ENCODE measurements around the gene CCDC146.

The CCDC146 gene

DNA sequence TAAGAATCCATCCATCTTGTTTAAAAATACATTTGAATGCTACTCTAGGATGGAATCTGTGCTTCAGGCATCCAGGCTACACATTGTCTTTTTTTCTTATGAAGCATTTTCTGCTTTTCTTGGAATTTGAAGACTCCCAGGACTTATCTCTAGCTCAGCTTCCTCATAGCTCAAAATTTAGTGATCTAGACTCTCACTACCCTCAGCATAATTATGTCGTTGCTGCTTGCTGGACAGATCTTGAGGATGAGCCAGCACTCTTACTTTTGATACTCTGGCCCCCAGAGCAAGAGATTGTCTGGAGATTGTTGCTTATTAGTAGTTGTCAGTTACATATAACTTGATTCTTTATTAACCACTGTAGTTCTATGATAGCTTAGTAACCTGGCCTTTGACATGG, 160.5 kb downstream of the CCDC146 start:
- FAIRE-seq: no peak
- no peak for DNase-seq (ENCODE audit: insufficient read length, low spot score)

- DNase-seq (ENCODE audit: insufficient read length, low spot score): no peak
Observed at GRCh38 chr7:77284005-77284404, 161.6 kb downstream of the CCDC146 start.

DNA sequence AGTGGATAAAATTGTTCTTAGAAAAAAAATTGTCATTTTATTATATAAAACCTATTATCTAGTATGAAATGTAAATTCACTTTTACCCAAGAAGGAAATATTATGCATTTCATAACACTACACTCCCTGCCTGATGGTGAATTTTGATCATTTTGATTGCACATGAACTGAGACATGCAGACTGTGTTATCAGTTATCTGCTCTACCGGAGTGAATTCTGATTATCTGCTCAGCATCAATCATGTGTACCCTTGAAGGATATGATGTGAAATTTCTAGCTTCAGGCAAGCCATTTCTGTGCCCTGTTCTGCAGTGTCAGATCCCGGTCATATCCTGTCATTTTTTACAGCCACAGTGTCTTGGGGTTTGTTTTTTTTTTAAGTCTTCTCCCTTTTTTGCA, 162.2 kb downstream of the CCDC146 start:
- DNase-seq (ENCODE audit: insufficient read length, low spot score): no peak
- FAIRE-seq: no peak

More at GRCh38 chr7:77284005-77284404, 161.6 kb downstream of the CCDC146 start:
- no peak for FAIRE-seq

- DNase-seq (ENCODE audit: insufficient read length, low spot score): no peak
- FAIRE-seq: no peak
Observed at GRCh38 chr7:77288676-77289320, 166.4 kb downstream of the CCDC146 start.

DNA sequence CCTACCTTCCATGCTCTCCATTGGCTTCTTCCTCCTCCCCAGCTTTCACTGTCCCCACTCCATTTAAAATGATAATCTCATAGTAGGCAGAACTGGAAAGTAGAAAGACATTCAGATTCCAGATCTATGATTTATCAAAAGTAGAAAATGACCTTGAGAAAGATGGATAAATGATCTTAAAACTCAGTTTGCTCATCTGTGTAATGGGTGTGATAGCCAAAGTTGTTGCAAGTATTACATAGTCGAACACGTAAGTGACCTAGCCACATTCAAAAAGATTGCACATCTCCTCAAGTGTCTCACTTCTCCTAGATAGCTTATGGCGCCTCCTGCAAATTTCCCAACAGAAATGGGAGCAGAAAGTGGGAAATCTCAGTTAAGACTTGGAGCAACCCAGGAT, 167.0 kb downstream of the CCDC146 start:
- DNase-seq (ENCODE audit: insufficient read length, low spot score) (no peak), FAIRE-seq (no peak)

GRCh38 chr7:77290425-77290824, 168.0 kb downstream of the CCDC146 start:
- DNase-seq (ENCODE audit: insufficient read length, low spot score) (no peak), FAIRE-seq (no peak)

DNA sequence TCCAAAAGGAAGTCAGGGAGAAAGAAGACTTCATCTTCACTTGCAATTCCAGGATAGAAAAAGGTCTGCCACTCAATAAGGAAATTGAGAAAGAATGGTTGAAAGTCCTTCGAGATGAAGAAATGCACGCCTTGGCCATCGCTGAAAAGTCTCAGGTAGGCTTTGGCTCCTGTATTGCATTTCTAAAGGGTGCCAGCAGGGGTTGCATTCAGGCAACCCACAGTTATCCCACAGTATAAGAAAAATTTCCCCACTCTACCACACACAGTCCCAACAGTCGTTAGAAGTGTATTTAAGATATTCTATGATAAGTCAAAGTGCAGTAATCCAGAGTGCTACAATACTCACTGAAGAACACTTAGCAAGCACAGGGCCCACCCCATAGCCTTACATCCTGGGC, 170.6 kb downstream of the CCDC146 start:
- no peak for FAIRE-seq
- DNase-seq (ENCODE audit: insufficient read length, low spot score): no peak

GRCh38 chr7:77295549-77295948, 173.1 kb downstream of the CCDC146 start:
- no peak for DNase-seq (ENCODE audit: insufficient read length, low spot score)
- FAIRE-seq: no peak

DNA sequence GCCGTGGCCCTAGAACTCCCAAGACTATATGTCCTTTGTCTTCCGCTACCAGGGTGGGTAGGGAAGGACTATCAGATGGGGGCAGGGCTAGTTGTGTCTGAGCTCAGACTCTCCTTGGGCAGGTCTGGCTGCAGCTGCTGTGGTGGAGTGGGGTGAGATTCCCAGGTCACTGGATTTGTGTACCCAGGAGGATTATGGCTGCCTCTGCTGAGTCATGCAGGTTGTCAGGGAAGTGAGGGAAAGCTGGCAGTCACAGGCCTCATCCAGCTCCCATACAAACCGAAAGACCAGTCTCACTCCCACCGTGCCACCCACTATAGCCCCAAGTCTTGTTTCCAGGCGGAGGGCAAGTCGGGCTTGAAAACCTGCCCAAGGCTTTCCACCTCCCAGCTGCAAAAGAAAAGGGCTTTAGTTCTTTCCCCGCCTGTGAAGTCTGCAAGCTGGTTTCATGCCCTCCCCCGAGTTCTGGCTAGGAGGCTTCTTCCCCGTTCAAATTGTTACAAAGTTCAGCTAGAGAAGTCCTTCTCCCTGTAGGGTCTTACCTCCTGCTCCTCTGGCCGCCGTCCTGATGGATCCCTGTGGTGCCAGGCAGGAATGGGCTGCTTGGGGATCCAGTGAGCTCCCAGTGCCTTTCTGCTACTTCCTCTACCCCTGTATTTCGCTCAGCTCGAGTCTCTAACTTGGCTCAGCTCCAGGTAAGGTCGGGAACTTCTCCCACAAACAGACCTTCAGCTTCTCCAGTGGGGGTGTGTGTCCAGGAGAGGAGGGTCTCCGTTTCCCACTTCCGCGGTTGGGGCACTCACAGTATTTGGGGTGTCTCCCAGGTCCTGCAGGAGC, 184.0 kb downstream of the CCDC146 start:
- DNase-seq (ENCODE audit: insufficient read length, low spot score): no peak
- FAIRE-seq: no peak

DNA sequence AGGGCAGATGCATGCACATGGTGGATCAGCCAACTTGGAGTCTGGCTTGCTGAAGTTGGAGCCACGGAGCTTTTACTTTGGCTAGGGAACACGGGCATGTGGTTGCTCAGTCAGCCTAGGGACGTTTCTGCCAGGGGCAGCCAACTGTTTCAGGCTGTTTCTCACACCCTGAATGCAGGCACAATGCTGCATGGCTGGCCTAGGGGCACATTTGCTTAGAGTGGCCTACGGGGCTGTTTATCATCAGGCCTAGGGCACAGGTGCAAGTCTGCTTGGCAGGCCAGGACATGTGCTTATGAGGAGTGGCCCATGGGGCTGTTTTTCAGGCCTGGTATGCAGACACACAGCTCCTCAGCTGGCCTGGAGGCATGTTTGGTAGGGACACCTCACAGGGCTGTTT, 186.4 kb downstream of the CCDC146 start:
- FAIRE-seq (no peak), DNase-seq (ENCODE audit: insufficient read length, low spot score) (no peak)

- FAIRE-seq: no peak
- no peak for DNase-seq (ENCODE audit: insufficient read length, low spot score)
Observed at GRCh38 chr7:77309714-77310220, 187.4 kb downstream of the CCDC146 start.

DNA sequence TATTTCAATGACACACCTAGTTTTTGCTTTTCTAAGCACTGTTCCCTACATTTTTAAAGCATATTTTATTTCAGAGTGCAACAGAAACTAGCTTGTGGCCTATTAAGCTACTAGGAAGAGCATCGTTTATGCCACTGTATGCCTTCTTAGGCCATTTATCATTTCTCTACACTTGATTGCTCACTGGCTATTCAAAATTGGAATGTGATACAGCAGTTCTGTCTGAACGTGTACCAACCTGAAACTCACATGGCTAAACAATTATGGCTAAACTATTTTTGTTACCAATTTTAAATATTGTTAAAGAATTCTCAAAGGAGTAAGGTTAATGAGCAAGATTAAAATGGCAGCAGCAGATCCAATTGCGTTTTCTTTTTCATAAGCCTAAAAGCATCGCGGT, 188.6 kb downstream of the CCDC146 start:
- FAIRE-seq (no peak), DNase-seq (ENCODE audit: insufficient read length, low spot score) (no peak)

DNA sequence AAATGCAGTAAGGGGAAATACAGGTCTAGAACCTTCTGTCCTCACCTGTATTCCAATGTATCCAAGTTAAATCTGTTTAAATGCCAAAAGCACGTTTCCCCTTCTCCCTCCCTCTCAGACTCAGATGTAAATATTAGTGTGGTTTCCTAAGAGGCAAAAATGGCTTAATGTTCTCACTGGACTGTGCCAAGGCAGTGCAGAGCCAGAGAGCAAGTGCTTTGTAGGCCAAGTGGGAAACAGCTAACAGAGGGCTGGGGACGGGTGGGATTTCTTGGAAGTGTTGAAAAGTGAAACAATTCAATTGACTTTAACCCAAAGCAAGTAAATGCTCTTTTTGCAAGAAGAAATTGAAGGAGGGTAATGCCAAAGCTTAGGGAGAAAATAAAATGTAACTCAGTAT, 190.7 kb downstream of the CCDC146 start:
- no peak for FAIRE-seq
- no peak for DNase-seq (ENCODE audit: insufficient read length, low spot score)

DNA sequence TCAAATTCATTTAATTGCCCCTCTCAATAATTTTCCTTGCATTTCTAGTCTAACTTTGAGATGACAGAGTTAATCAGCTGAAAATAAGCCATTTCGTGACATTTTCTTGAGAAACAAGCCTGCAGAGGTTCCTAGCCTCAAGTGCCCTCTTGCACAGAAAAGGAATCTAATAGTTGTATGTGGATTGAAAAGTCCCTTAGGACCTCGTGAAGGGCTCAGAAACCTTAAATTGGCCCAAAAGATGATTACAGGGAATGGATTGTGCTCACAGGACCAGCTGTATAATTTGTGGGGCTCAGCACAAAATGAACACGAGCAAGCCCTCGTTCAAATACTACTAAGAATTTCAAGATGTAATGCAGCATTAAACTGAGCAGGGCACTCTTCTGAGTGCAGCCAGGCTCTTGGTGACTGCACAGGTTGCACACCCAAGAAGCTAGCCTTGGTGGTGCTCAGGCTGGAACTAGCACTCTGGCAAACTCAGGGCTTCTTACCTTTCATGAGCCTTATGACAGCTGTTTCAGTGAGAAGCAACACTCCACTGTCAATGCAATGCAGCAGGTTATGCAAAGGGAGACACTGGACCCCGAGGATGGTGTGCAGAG, 191.6 kb downstream of the CCDC146 start:
- FAIRE-seq (no peak), DNase-seq (ENCODE audit: insufficient read length, low spot score) (no peak)

- no peak for DNase-seq (ENCODE audit: insufficient read length, low spot score)
Observed at GRCh38 chr7:77315182-77315591, 192.8 kb downstream of the CCDC146 start.

DNA sequence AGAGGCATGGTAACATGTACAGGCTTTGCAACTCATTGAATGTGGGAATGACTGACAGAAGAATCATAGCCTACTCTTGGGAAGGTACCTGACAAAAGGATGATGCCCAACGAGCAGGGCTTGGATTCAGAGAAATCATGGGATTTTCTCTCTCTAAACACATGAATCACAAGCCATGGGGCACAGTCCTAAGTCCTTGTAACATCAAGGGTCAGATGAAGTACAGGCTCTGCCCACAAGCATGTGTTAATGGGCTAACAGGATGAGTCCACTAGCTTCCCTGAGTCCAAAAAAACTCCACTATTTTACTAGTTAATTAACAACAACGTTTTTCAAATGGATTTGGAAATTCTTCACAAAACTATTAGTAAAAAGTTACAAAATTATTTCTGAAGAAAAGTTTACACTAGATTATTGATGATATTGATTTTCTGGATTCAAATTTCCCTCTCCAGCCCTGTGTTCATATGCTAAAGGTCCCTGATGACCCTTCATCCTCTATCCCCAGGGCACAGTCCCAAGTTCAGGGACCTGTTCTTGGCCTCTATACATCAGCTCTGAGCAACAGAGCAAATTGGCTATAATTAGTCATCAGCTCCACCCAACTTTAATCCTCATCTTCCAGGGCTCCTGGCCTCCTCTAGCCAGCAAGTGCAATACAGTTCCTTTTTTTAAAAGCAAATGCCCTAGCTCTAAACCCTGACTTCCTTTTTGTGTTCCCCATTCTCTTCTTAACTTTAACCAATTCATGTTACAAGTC, 194.0 kb downstream of the CCDC146 start:
- FAIRE-seq (no peak), DNase-seq (ENCODE audit: insufficient read length, low spot score) (no peak)

More at GRCh38 chr7:77315182-77315591, 192.8 kb downstream of the CCDC146 start:
- no peak for FAIRE-seq

- no peak for DNase-seq (ENCODE audit: insufficient read length, low spot score)
- FAIRE-seq: no peak
Observed at GRCh38 chr7:77318019-77318418, 195.6 kb downstream of the CCDC146 start.

DNA sequence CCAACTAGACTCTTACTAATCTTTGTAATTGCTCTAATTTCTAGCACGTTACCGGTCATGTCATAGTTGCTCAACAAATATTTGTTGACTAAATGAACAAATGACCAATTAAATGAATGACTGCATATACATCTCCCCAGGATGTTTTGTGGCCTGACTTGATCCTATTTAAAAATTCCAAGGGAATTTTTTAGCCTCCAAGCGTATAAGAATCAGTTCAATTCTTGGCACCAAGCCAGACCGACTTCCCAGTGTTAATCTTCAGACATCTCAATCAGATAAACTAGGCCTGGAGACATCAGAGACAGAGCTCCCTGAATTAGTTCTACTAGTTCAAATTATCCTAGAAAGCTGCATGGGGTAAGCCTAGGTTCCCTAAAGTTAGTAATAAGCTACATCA, 197.7 kb downstream of the CCDC146 start:
- FAIRE-seq: no peak
- no peak for DNase-seq (ENCODE audit: insufficient read length, low spot score)

GRCh38 chr7:77320714-77321113, 198.3 kb downstream of the CCDC146 start:
- DNase-seq (ENCODE audit: insufficient read length, low spot score) (no peak), FAIRE-seq (no peak)

DNA sequence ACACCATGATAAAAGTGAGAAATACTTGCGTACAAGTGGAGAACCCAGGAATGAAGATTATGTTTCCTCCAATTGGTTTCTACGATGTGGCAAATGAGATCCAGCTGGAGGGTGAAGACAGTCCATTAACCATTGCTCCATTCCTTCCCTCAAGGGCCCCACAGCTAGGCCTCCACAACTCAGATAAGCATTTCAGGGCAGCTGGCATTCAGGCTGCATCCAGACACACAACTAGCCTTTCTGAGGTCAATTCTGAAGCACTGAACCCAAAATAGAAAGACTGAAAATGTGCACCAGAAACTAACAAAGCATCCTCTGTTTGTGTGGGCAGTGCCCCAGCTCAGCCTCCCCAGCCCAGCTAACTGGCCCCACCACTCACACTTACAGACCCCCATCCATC, 198.9 kb downstream of the CCDC146 start:
- DNase-seq (ENCODE audit: insufficient read length, low spot score) (no peak), FAIRE-seq (no peak)

GRCh38 chr7:77326131-77326530, 203.7 kb downstream of the CCDC146 start:
- DNase-seq (ENCODE audit: insufficient read length, low spot score) (no peak), FAIRE-seq (no peak)

All from HTR-8/SVneo (cell line).